ENCODE data around the gene KIAA1671. TPM values are rescaled to one million over a fixed set of nuclear protein-coding genes. Genes with fewer than 3 reads are reported as not detected.

The KIAA1671 gene
- total RNA-seq, 4 donors from 2014 or later, result 7.3 to 15.1 (median 10.2) TPM

GRCh38 chr22:25048071-25048470 is 95.6 kb downstream of the KIAA1671 start:
- TF ChIP-seq CTCF (IDR thresholded peaks at IDR 0.05; ENCODE audit: low read depth), result no peak

GRCh38 chr22:25048659-25049647 is 96.4 kb downstream of the KIAA1671 start:
- no peak for TF ChIP-seq CTCF (IDR thresholded peaks at IDR 0.05; ENCODE audit: low read depth)

GRCh38 chr22:25049770-25050169 is 97.3 kb downstream of the KIAA1671 start:
- TF ChIP-seq CTCF (IDR thresholded peaks at IDR 0.05; ENCODE audit: low read depth), result no peak

GRCh38 chr22:25050566-25050965 is 98.0 kb downstream of the KIAA1671 start:
- TF ChIP-seq CTCF (IDR thresholded peaks at IDR 0.05; ENCODE audit: low read depth), result no peak

GRCh38 chr22:25051073-25051472 is 98.6 kb downstream of the KIAA1671 start:
- no peak for TF ChIP-seq CTCF (IDR thresholded peaks at IDR 0.05; ENCODE audit: low read depth)

GRCh38 chr22:25051983-25052710 is 99.6 kb downstream of the KIAA1671 start:
- no peak for TF ChIP-seq CTCF (IDR thresholded peaks at IDR 0.05; ENCODE audit: low read depth)

Measured in subcutaneous adipose tissue (tissue), 4 donors.